IMR-90 (cell line): ENCODE results near the gene KRT8. TPM values are rescaled to one million over a fixed set of nuclear protein-coding genes. Genes with fewer than 3 reads are reported as not detected.

Source experiments
- ATAC-seq: fragments of 200-7000 bp; cut with Tn5 transposase; 2 replicates; pipeline ENCODE4 v1.9.1; 2020; ENCODE audit warnings: low read depth, mild to moderate bottlenecking, moderate library complexity
- BruUV-seq: library from RNA; stranded (reverse); fragments of 400-500 nt; replicated peaks from 2 replicates; lab custom pipeline; 2021; lab: Mats Ljungman, UMichigan
- CTCF ChIA-PET: fragments of 300-600 bp; formaldehyde crosslinking; extraction: SDS; loops from one replicate; lab custom pipeline; 2021; ENCODE audit warnings: antibody characterized with exemption; lab: Yijun Ruan, JAX
- POLR2A ChIA-PET: fragments of 300-600 bp; sonication (Branson Sonifier 250); formaldehyde crosslinking; loops from one replicate; lab custom pipeline; 2022; ENCODE audit warnings: antibody characterized with exemption; ENCODE audit not compliant: unreplicated experiment; lab: Charles Lee
- DNase-seq: peaks from one replicate; pipeline ENCODE4 v3.0.0; 2013
- H2AFZ ChIP-seq: replicated peaks from 2 replicates; pipeline ENCODE3; 2013; ENCODE audit warnings: low read length, mild to moderate bottlenecking; ENCODE audit not compliant: poor library complexity
- H2AK5ac ChIP-seq: 2 replicates; pipeline ENCODE4 v1.6.1; 2013; ENCODE audit warnings: low read depth, low read length, inconsistent platforms
- H2AK9ac ChIP-seq: replicated peaks from 2 replicates; pipeline ENCODE3; 2013; ENCODE audit warnings: mild to moderate bottlenecking, low read depth, low read length, moderate library complexity; ENCODE audit not compliant: poor library complexity
- H2BK120ac ChIP-seq: 2 replicates; pipeline ENCODE4 v1.6.1; 2013; ENCODE audit warnings: low read depth, low read length, inconsistent platforms
- H2BK15ac ChIP-seq: 3 replicates; pipeline ENCODE4 v1.6.1; 2013; ENCODE audit warnings: low read depth, low read length, inconsistent platforms
- H2BK20ac ChIP-seq: 2 replicates; pipeline ENCODE4 v1.6.1; 2013; ENCODE audit warnings: low read depth, mild to moderate bottlenecking, inconsistent platforms, low read length, moderate library complexity
- H2BK5ac ChIP-seq: 2 replicates; pipeline ENCODE4 v1.6.1; 2013; ENCODE audit warnings: mild to moderate bottlenecking, low read depth, low read length, inconsistent platforms; ENCODE audit not compliant: poor library complexity, severe bottlenecking
- H3K14ac ChIP-seq: replicated peaks from 2 replicates; pipeline ENCODE4 v1.6.1; 2013; ENCODE audit warnings: low read depth, low read length, inconsistent platforms
- H3K18ac ChIP-seq: 2 replicates; pipeline ENCODE4 v1.6.1; 2013; ENCODE audit warnings: low read depth, low read length, control low read depth
- H3K23ac ChIP-seq: 2 replicates; pipeline ENCODE4 v1.6.1; 2013; ENCODE audit warnings: low read depth, low read length, inconsistent platforms
- H3K27ac ChIP-seq: 2 replicates; pipeline ENCODE4 v1.5.1; 2013; ENCODE audit warnings: mild to moderate bottlenecking, control low read depth, low read length; ENCODE audit not compliant: insufficient read depth
- H3K27me3 ChIP-seq: 2 replicates; pipeline ENCODE4 v1.6.1; 2013; ENCODE audit warnings: low read length; ENCODE audit not compliant: control insufficient read depth, insufficient read depth
- H3K36me3 ChIP-seq: 2 replicates; pipeline ENCODE4 v1.6.1; 2013; ENCODE audit warnings: low read length, mixed read lengths; ENCODE audit not compliant: control insufficient read depth, insufficient read depth
- H3K4ac ChIP-seq: 2 replicates; pipeline ENCODE4 v1.6.1; 2013; ENCODE audit warnings: low read depth, low read length, inconsistent platforms
- H3K4me1 ChIP-seq: 2 replicates; pipeline ENCODE4 v1.6.1; 2013; ENCODE audit warnings: low read length, mixed read lengths; ENCODE audit not compliant: control insufficient read depth, insufficient read depth
- H3K4me2 ChIP-seq: 2 replicates; pipeline ENCODE4 v1.6.1; 2013; ENCODE audit warnings: low read depth, mild to moderate bottlenecking, control low read depth, low read length, moderate library complexity
- H3K4me3 ChIP-seq: 2 replicates; pipeline ENCODE4 v1.5.1; 2013; ENCODE audit warnings: low read depth, mild to moderate bottlenecking, control low read depth, low read length, moderate library complexity; ENCODE audit not compliant: insufficient read depth
- H3K56ac ChIP-seq: 2 replicates; pipeline ENCODE4 v1.6.1; 2013; ENCODE audit warnings: low read length, inconsistent platforms; ENCODE audit not compliant: insufficient read depth; ENCODE audit errors: extremely low read depth
- H3K79me1 ChIP-seq, 2 experiments: 2 replicates each; pipeline ENCODE4 v1.6.1; 2013; ENCODE audit warnings: low read length in 2 of 2, inconsistent platforms in 1 of 2, low read depth in 1 of 2
- H3K9ac ChIP-seq: 2 replicates; pipeline ENCODE4 v1.6.1; 2013; ENCODE audit warnings: low read depth, low read length, control low read depth
- H3K9me1 ChIP-seq: 2 replicates; pipeline ENCODE4 v1.6.1; 2013; ENCODE audit warnings: low read length, inconsistent platforms; ENCODE audit not compliant: insufficient read depth
- H3K9me3 ChIP-seq: 2 replicates; pipeline ENCODE4 v1.6.1; 2013; ENCODE audit warnings: low read length; ENCODE audit not compliant: control insufficient read depth, insufficient read depth
- H4K20me1 ChIP-seq: 2 replicates; pipeline ENCODE4 v1.6.1; 2013; ENCODE audit warnings: low read length, inconsistent platforms; ENCODE audit not compliant: insufficient read depth
- H4K5ac ChIP-seq: 2 replicates; pipeline ENCODE4 v1.6.1; 2013; ENCODE audit warnings: mild to moderate bottlenecking, low read depth, low read length, control low read depth
- H4K8ac ChIP-seq, 2 experiments: 2 replicates each; pipeline ENCODE4 v1.6.1; 2013; ENCODE audit warnings: low read depth in 2 of 2, low read length in 2 of 2, control low read depth in 1 of 2, inconsistent platforms in 1 of 2
- H4K91ac ChIP-seq: 2 replicates; pipeline ENCODE4 v1.6.1; 2013; ENCODE audit warnings: low read depth, low read length, inconsistent platforms; ENCODE audit not compliant: insufficient read depth
- CHD1 ChIP-seq: IDR thresholded peaks from 2 replicates; pipeline ENCODE4 v1.6.1; 2012; ENCODE audit warnings: low read depth, low read length, improper control_type of control experiment
- MAFK ChIP-seq: IDR thresholded peaks from 2 replicates; pipeline ENCODE4 v1.6.1; 2012; ENCODE audit warnings: low read depth, low read length, improper control_type of control experiment
- NFE2L2 ChIP-seq: fragments of 150-350 bp; IDR thresholded peaks from 2 replicates; pipeline ENCODE4 v1.6.1; 2016; ENCODE audit warnings: low read depth, mild to moderate bottlenecking, low read length
- RFX5 ChIP-seq: IDR thresholded peaks from 2 replicates; pipeline ENCODE4 v1.8.0; 2012; ENCODE audit warnings: low read depth, mild to moderate bottlenecking, low read length, moderate library complexity
- USF2 ChIP-seq: fragments of 150-350 bp; IDR thresholded peaks from 2 replicates; pipeline ENCODE4 v1.6.1; 2017; ENCODE audit warnings: mild to moderate bottlenecking, antibody characterized with exemption, low read length, low read depth
- WGBS, 2 experiments: methylation state at CpG; one replicate each; pipeline versions ENCODE4 v1.1.5 to v1.1.7; 2013; ENCODE audit warnings: missing lambda C conversion rate in 2 of 2; ENCODE audit not compliant: insufficient read length in 1 of 2; ENCODE audit errors: extremely low coverage in 2 of 2; 5-methylcytosine and 5-hydroxymethylcytosine counted together
- dilution Hi-C: fragments of 300-500 bp; cut with HindIII; formaldehyde crosslinking; loops from one replicate; pipeline ENCODE4 v1.14.3; 2018; ENCODE audit warnings: low sequenced_read_pairs; ENCODE audit not compliant: unreplicated experiment
- in situ Hi-C: fragments of 300-500 bp; cut with MboI; formaldehyde crosslinking; loops from 3 replicates; pipeline ENCODE4 v1.14.3; 2019; ENCODE audit warnings: low sequenced_read_pairs, inconsistent platforms, mixed read lengths
- intact Hi-C: fragments of 100-400 bp; cut with micrococcal nuclease; formaldehyde crosslinking; loops from 2 replicates; pipeline ENCODE4 v1.10.0; 2022
- polyA plus RNA-seq, 3 experiments: library from polyadenylated mRNA; depleted of rRNA; stranded (reverse); fragments of >200 nt; gene quantifications; 2 replicates each; pipeline ENCODE4 v1.2.3, GENCODE V29; 2012; ENCODE audit warnings: low replicate concordance in 1 of 3
- total RNA-seq: library from RNA; depleted of rRNA; stranded (reverse); fragments of >200 nt; gene quantifications from 2 replicates; pipeline ENCODE4 v1.2.3, GENCODE V29; 2012

Gene KRT8
- total and polyA plus RNA-seq, 2 of the 4 experiments (the other 2 are of a cell fraction) = 10.9 to 39.3 TPM

GRCh38 chr12:52925717-52926595 lies 21.1 kb upstream of the KRT8 start:
- Histone ChIP-seq H3K9ac (0 out of 2 replicates have a peak overlapping the region, but pooled peaks have one; percentile 4), H4K5ac (peak overlapping the region; percentile 17; the same call in 1 of the 2 replicates), H3K36me3 (no peaks in the 10 kb centered on the region), H2AFZ (peak overlapping the region; percentile 88), H3K14ac (peak overlapping the region; percentile 84), H2BK20ac (peak overlapping the region; percentile 93), H2AK5ac (peak overlapping the region; percentile 80), H4K20me1 (no peaks in the 10 kb centered on the region), H3K27me3 (no peaks in the 10 kb centered on the region), H2BK5ac (peak overlapping the region; percentile 97), H3K4me2 (no peak overlapping the region), H3K23ac (peak overlapping the region; percentile 90), H3K79me1 (peaks cover 0 to 16% of the 10 kb centered on the region in 2 experiments; a peak in 2 of 4 replicates), H2AK9ac (peak overlapping the region; percentile 97), H3K4ac (peak overlapping the region; percentile 99), H3K27ac (peak overlapping the region; percentile 88), H2BK120ac (peak overlapping the region; percentile 99), H4K8ac (peak overlapping the region; percentile 37 to 70), H3K4me3 (no peak overlapping the region), H3K4me1 (peaks cover 33% of the 10 kb centered on the region), H3K56ac (peak overlapping the region; percentile 82), H3K9me1 (peaks cover 38% of the 10 kb centered on the region), H3K18ac (peak overlapping the region; percentile 55), H2BK15ac (peak overlapping the region; percentile 64), H4K91ac (peak overlapping the region; percentile 98), H3K9me3 (no peaks in the 10 kb centered on the region)
- intact Hi-C loops = no loop called here
- in situ Hi-C loops = no loop called here
- ATAC-seq (no peak), DNase-seq (no peak)
- BruUV-seq = no TSS peak
- TF ChIP-seq CHD1 = no peak
- no peak for TF ChIP-seq MAFK
- no peak for TF ChIP-seq RFX5
- no peak for TF ChIP-seq NFE2L2
- TF ChIP-seq USF2 = no peak
- POLR2A ChIA-PET = no interaction called here
- WGBS, 2 experiments = 58% methylated on average over 3 of the region's 7 CpGs; no CpG with 5 or more reads in 1 of the 2 experiments
- dilution Hi-C loops = no loop called here
- CTCF ChIA-PET = interaction anchor here (0.7 to 1.1 kb wide), 2 partner anchors 10 to 51 kb away, joined by 3 read pairs; no protein-coding TSS in a partner anchor
